ENCODE data around the gene RFTN1.

The RFTN1 gene

DNA sequence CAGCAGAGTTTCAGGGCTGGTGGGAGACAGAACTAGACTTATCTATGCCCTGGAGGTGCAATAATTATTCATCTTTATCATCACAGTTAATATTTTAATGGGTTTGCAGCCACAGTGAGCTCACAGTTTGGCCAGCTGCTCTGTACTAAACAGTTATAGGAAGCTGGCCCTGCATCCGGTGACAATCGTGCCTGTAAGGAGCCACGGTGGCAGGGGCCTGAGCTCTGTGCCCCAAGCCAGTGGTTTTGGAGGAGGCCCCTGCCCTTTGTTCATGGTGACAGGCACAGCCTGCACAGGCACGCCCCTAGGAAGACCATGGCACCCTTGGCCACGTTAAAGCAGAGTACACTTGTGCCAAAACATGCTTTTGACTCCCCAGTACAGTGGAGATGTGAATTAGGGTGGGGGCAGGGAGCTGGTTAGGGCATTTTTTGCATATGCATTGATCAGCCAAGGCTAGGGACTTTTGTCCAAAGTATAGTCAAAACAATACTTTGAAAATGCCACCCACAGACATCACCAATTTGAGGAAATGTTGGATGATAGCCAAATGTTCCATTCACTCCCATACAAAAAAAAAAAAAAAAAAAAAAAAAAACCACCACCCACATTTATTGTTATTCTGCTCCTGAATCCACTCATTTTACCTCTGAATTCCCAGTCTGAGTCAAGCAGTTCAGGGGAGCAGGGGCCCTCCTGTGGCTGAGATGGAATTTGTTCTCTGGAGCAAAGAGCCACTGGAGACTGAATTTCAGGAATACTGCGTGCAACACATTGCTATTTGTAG, 3.4 kb upstream of the RFTN1 start:
- peak; percentile 63 for TF ChIP-seq CTCF (IDR thresholded peaks at IDR 0.05; ENCODE audit: insufficient read depth, missing control alignments)
- FAIRE-seq (no peak), DNase-seq (ENCODE audit: insufficient read length, low spot score) (no peak)

DNA sequence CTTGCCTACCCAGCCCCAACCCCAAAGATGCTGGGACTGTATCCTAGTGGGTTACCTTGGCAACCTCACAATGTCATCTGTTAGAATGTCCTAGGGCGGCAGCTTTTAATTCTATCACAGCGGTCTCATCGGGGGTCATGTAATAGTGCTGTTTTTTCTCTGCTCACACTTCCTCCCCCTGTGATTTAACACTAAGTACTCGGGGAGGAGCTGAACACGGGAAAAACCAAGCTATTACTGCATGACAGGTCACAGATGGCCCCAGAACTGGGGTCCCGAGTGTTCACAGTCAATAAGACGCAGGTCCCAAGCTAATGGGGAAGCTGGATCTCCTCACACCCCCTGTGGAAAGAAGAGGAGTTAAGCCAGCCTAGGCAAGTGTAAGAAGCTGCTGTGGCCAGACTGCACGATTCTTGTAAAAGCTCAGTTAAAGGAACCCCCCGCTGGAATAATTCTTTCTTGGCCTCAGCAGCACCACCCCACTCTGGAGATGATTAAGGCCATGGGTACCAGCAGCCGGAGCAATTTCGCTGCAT, 2.5 kb upstream of the RFTN1 start:
- FAIRE-seq (no peak), DNase-seq (ENCODE audit: insufficient read length, low spot score) (no peak)
- TF ChIP-seq CTCF (IDR thresholded peaks at IDR 0.05; ENCODE audit: insufficient read depth, missing control alignments) = no peak

- TF ChIP-seq CTCF (IDR thresholded peaks at IDR 0.05; ENCODE audit: insufficient read depth, missing control alignments) = no peak
- FAIRE-seq (no peak), DNase-seq (ENCODE audit: insufficient read length, low spot score) (no peak)
These were observed 1.4 kb upstream of the RFTN1 start for GRCh38 chr3:16514755-16515353.

DNA sequence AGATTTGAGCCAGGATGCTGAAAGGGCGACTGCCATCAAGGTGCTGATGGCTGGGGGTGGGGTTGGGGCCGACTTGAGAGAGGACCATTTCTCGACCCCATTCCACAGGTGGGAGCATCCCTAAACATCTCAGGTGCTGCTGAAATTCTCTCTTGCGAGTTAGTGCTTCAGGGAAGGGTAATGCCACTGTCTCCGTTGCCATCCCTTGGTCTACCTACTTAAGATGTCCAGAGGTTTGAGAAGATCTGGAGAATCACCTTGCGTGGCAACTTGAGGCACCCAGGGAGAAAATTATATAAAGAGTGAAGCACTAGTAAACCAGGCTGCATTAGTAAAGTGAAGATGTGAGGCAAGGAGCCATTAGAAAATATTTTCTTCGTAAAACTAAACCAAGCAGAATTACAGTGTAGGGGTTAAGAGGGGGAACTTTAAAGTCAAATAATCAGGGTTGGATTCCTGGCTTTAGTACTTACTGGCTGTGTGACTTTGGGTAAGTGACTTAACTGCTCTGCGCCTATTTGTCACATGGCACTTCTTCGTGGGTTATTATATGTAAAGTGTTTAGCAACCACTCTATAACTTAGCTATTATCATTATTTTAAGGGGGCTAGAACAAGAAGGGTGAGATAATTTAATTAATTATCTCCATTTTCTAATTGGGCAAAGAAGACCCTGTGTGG, 662 bp upstream of the RFTN1 start:
- FAIRE-seq = no peak
- no peak for TF ChIP-seq CTCF (IDR thresholded peaks at IDR 0.05; ENCODE audit: insufficient read depth, missing control alignments)
- DNase-seq (ENCODE audit: insufficient read length, low spot score) = no peak

GRCh38 chr3:16512435-16513140, 911 bp downstream of the RFTN1 start:
- no peak for TF ChIP-seq CTCF (IDR thresholded peaks at IDR 0.05; ENCODE audit: insufficient read depth, missing control alignments)
- FAIRE-seq = no peak
- DNase-seq (ENCODE audit: insufficient read length, low spot score) = no peak

- DNase-seq (ENCODE audit: insufficient read length, low spot score) (no peak), FAIRE-seq (no peak)
- no peak for TF ChIP-seq CTCF (IDR thresholded peaks at IDR 0.05; ENCODE audit: insufficient read depth, missing control alignments)
These were observed 1.6 kb downstream of the RFTN1 start for GRCh38 chr3:16511681-16512434.
